MM.1S (cell line): Measurements from ENCODE around the gene TWIST1.

ENCODE experiments used
- DNase-seq: peaks from one replicate; pipeline ENCODE4 v3.0.0-alpha.2; 2015
- H2AFZ ChIP-seq: fragments of 300-600 bp; sonication (generic); 2 replicates; pipeline ENCODE4 v1.6.0; 2016; ENCODE audit warnings: antibody characterized with exemption, low read length
- H3F3A ChIP-seq: fragments of 300-600 bp; sonication (generic); 2 replicates; pipeline ENCODE4 v1.6.1; 2016; ENCODE audit warnings: mild to moderate bottlenecking, antibody characterized with exemption, low read length, moderate library complexity, mixed read lengths; ENCODE audit not compliant: insufficient read depth
- H3K27ac ChIP-seq: fragments of 300-600 bp; sonication (generic); 2 replicates; pipeline ENCODE4 v1.5.1; 2016; ENCODE audit warnings: mild to moderate bottlenecking, low read length
- H3K27me3 ChIP-seq: fragments of 300-600 bp; sonication (generic); replicated peaks from 2 replicates; pipeline ENCODE4 v1.6.0; 2016; ENCODE audit warnings: low read length; ENCODE audit not compliant: insufficient read depth
- H3K36me3 ChIP-seq: fragments of 300-600 bp; sonication (generic); replicated peaks from 2 replicates; pipeline ENCODE4 v1.6.1; 2016; ENCODE audit warnings: mild to moderate bottlenecking, low read length, mixed read lengths; ENCODE audit not compliant: insufficient read depth
- H3K4me1 ChIP-seq: fragments of 300-600 bp; sonication (generic); 2 replicates; pipeline ENCODE4 v1.6.1; 2016; ENCODE audit warnings: low read length, mixed read lengths
- H3K4me2 ChIP-seq: fragments of 300-600 bp; sonication (generic); 2 replicates; pipeline ENCODE4 v1.6.0; 2016; ENCODE audit warnings: low read depth, low read length
- H3K4me3 ChIP-seq: fragments of 300-600 bp; sonication (generic); 2 replicates; pipeline ENCODE4 v1.5.1; 2016; ENCODE audit warnings: low read length, mixed read lengths
- H3K79me2 ChIP-seq: fragments of 300-600 bp; sonication (generic); 2 replicates; pipeline ENCODE4 v1.6.1; 2016; ENCODE audit warnings: mixed run types, low read length, mixed read lengths
- H3K9ac ChIP-seq: fragments of 300-600 bp; sonication (generic); 2 replicates; pipeline ENCODE4 v1.6.1; 2016; ENCODE audit warnings: low read length, mixed read lengths
- H3K9me2 ChIP-seq: fragments of 300-600 bp; sonication (generic); replicated peaks from 2 replicates; pipeline ENCODE4 v1.6.1; 2016; ENCODE audit warnings: mild to moderate bottlenecking, low read length, mixed read lengths; ENCODE audit not compliant: insufficient read depth
- H3K9me3 ChIP-seq: fragments of 300-600 bp; sonication (generic); replicated peaks from 2 replicates; pipeline ENCODE4 v1.6.1; 2016; ENCODE audit warnings: mild to moderate bottlenecking, low read length, mixed read lengths; ENCODE audit not compliant: insufficient read depth
- H4K20me1 ChIP-seq: fragments of 300-600 bp; sonication (generic); 2 replicates; pipeline ENCODE4 v1.6.1; 2016; ENCODE audit warnings: mild to moderate bottlenecking, low read length, moderate library complexity, mixed read lengths; ENCODE audit not compliant: insufficient read depth
- CTCF ChIP-seq: fragments of 300-600 bp; sonication (generic); IDR thresholded peaks from 2 replicates; pipeline ENCODE4 v1.5.1; 2016; ENCODE audit warnings: antibody characterized with exemption, low read length, mixed read lengths
- EZH2 ChIP-seq: fragments of 300-600 bp; sonication (generic); optimal IDR thresholded peaks from 2 replicates; pipeline ENCODE3; 2017; ENCODE audit warnings: low read depth, mild to moderate bottlenecking, antibody characterized with exemption, low read length, mixed read lengths
- EZH2phosphoT487 ChIP-seq: fragments of 300-600 bp; sonication (generic); IDR thresholded peaks from 2 replicates; pipeline ENCODE4 v1.6.1; 2018; ENCODE audit warnings: antibody characterized with exemption, low read length

TWIST1 gene

GRCh38 chr7:19105546-19105945 lies 11.9 kb downstream of the TWIST1 start:
- no peaks in the 10 kb centered on the region for H3K79me2 ChIP-seq
- H3K27me3 ChIP-seq = no peaks in the 10 kb centered on the region; the same call in 1 of the 2 replicates
- no peaks in the 10 kb centered on the region for H4K20me1 ChIP-seq

GRCh38 chr7:19104811-19105210 lies 12.6 kb downstream of the TWIST1 start:
- TF ChIP-seq EZH2 (no peak), EZH2phosphoT487 (no peak), CTCF (no peak)
- Histone ChIP-seq H3K9me3 (no peaks in the 10 kb centered on the region), H3K4me2 (no peak overlapping the region), H3K9ac (no peak overlapping the region), H3K27ac (no peak overlapping the region), H4K20me1 (no peaks in the 10 kb centered on the region), H3K4me3 (no peak overlapping the region), H3K27me3 (no peaks in the 10 kb centered on the region; the same call in 1 of the 2 replicates), H3K9me2 (no peaks in the 10 kb centered on the region), H3F3A (no peaks in the 10 kb centered on the region), H3K4me1 (0 out of 2 replicates have a peak, but pooled peaks cover 3% of the 10 kb centered on the region), H3K79me2 (no peaks in the 10 kb centered on the region), H3K36me3 (no peaks in the 10 kb centered on the region), H2AFZ (no peak overlapping the region)
- no peak for DNase-seq

More at GRCh38 chr7:19105546-19105945, 11.9 kb downstream of the TWIST1 start:
- no peak overlapping the region for H3K9ac ChIP-seq
- H3K4me3 ChIP-seq = no peak overlapping the region
- no peak overlapping the region for H3K27ac ChIP-seq
- no peaks in the 10 kb centered on the region for H3K9me2 ChIP-seq
- H3F3A ChIP-seq = no peaks in the 10 kb centered on the region
- no peaks in the 10 kb centered on the region for H3K9me3 ChIP-seq
- no peak for DNase-seq
- no peaks in the 10 kb centered on the region for H3K36me3 ChIP-seq
- TF ChIP-seq EZH2 (no peak), EZH2phosphoT487 (no peak)
- H2AFZ ChIP-seq = no peak overlapping the region
- 0 out of 2 replicates have a peak, but pooled peaks cover 3% of the 10 kb centered on the region for H3K4me1 ChIP-seq
- H3K4me2 ChIP-seq = no peak overlapping the region

GRCh38 chr7:19102884-19103283 lies 14.6 kb downstream of the TWIST1 start:
- no peak overlapping the region for H3K27ac ChIP-seq
- H4K20me1 ChIP-seq = no peaks in the 10 kb centered on the region
- no peaks in the 10 kb centered on the region for H3K36me3 ChIP-seq
- no peaks in the 10 kb centered on the region for H3K9me2 ChIP-seq
- H3K79me2 ChIP-seq = no peaks in the 10 kb centered on the region
- H3K4me2 ChIP-seq = no peak overlapping the region
- H3K9ac ChIP-seq = no peak overlapping the region
- H3K4me1 ChIP-seq = 0 out of 2 replicates have a peak, but pooled peaks cover 3% of the 10 kb centered on the region
- H2AFZ ChIP-seq = no peak overlapping the region
- no peak overlapping the region for H3K4me3 ChIP-seq
- no peaks in the 10 kb centered on the region; the same call in 1 of the 2 replicates for H3K27me3 ChIP-seq
- no peaks in the 10 kb centered on the region for H3F3A ChIP-seq
- DNase-seq = no peak
- TF ChIP-seq CTCF (no peak), EZH2phosphoT487 (no peak), EZH2 (no peak)
- H3K9me3 ChIP-seq = no peaks in the 10 kb centered on the region

GRCh38 chr7:19101909-19102308 lies 15.5 kb downstream of the TWIST1 start:
- Histone ChIP-seq H3K36me3 (no peaks in the 10 kb centered on the region), H3K27ac (no peak overlapping the region), H3K79me2 (no peaks in the 10 kb centered on the region), H3K9me3 (no peaks in the 10 kb centered on the region), H3K4me2 (no peak overlapping the region), H3K4me3 (no peak overlapping the region), H3K4me1 (no peaks in the 10 kb centered on the region), H4K20me1 (no peaks in the 10 kb centered on the region), H3K9ac (no peak overlapping the region), H2AFZ (no peak overlapping the region), H3K9me2 (no peaks in the 10 kb centered on the region), H3F3A (no peaks in the 10 kb centered on the region), H3K27me3 (no peaks in the 10 kb centered on the region)
- DNase-seq = no peak
- TF ChIP-seq EZH2 (no peak), EZH2phosphoT487 (no peak)
